CD4-positive, alpha-beta T cell (primary cell): ENCODE data around the gene CCDC60. TPM values are rescaled to one million over a fixed set of nuclear protein-coding genes. Genes with fewer than 3 reads are reported as not detected.

Experiments
- ATAC-seq: fragments of 200-7000 bp; cut with Tn5 transposase; one replicate; pipeline ENCODE4 v1.10.0; 2022; ENCODE audit warnings: mild to moderate bottlenecking; ENCODE audit not compliant: poor library complexity
- CTCF ChIA-PET: fragments of 350-600 bp; sonication (Branson Sonifier 250); formaldehyde crosslinking; loops from one replicate; lab custom pipeline; 2021; ENCODE audit warnings: antibody characterized with exemption, inconsistent platforms; lab: Charles Lee
- POLR2A ChIA-PET: fragments of 350-600 bp; sonication (Branson Sonifier 250); formaldehyde crosslinking; loops from one replicate; lab custom pipeline; 2021; ENCODE audit warnings: antibody characterized with exemption, inconsistent platforms; lab: Charles Lee
- DNase-seq, 14 experiments: peaks; one replicate each; pipeline ENCODE4 v3.0.0-alpha.2; 2013 to 2020; ENCODE audit warnings: mixed read lengths in 2 of 14
- H3K27ac ChIP-seq, 2 donors: one replicate each; pipeline versions ENCODE4 v1.5.1 to v1.7.0; 2013; ENCODE audit warnings: low read length in 2 of 2, low read depth in 1 of 2, mild to moderate bottlenecking in 1 of 2
- H3K27me3 ChIP-seq, 2 experiments: 1 replicate in 1 of 2; 2 replicates in 1 of 2; pipeline versions ENCODE4 v1.6.1 to v1.7.0; 2013; ENCODE audit warnings: low read length in 2 of 2, control low read depth in 1 of 2, mild to moderate bottlenecking in 1 of 2, moderate library complexity in 1 of 2; ENCODE audit not compliant: insufficient read depth in 2 of 2, control insufficient read depth in 1 of 2
- H3K36me3 ChIP-seq: one replicate; pipeline ENCODE4 v1.6.1; 2013; ENCODE audit warnings: low read length, control low read depth; ENCODE audit not compliant: insufficient read depth
- H3K4me1 ChIP-seq: one replicate; pipeline ENCODE4 v1.6.1; 2013; ENCODE audit warnings: low read length, control low read depth; ENCODE audit not compliant: insufficient read depth
- H3K4me3 ChIP-seq: one replicate; pipeline ENCODE4 v1.5.1; 2013; ENCODE audit warnings: mild to moderate bottlenecking, low read length, moderate library complexity
- H3K9me3 ChIP-seq, 2 experiments: 1 replicate in 1 of 2; 2 replicates in 1 of 2; pipeline versions ENCODE4 v1.6.1 to v1.7.0; 2013; ENCODE audit warnings: low read length in 2 of 2, mild to moderate bottlenecking in 2 of 2, control low read depth in 1 of 2, moderate library complexity in 1 of 2; ENCODE audit not compliant: control insufficient read depth in 1 of 2, insufficient read depth in 1 of 2
- H3K27ac Mint-ChIP-seq: one replicate; pipeline ENCODE4 v1.8.0; 2020; ENCODE audit warnings: mixed read lengths
- H3K27me3 Mint-ChIP-seq: one replicate; pipeline ENCODE4 v1.8.0; 2021; ENCODE audit warnings: mixed read lengths
- H3K36me3 Mint-ChIP-seq: one replicate; pipeline ENCODE4 v1.8.0; 2021; ENCODE audit warnings: low read depth, mixed read lengths
- H3K4me1 Mint-ChIP-seq: one replicate; pipeline ENCODE4 v1.8.0; 2021; ENCODE audit warnings: low read depth, mixed read lengths
- H3K4me3 Mint-ChIP-seq: one replicate; pipeline ENCODE4 v1.8.0; 2020; ENCODE audit warnings: mild to moderate bottlenecking, mixed read lengths
- H3K9me3 Mint-ChIP-seq: one replicate; pipeline ENCODE4 v1.8.0; 2020; ENCODE audit warnings: mixed read lengths
- intact Hi-C, 2 experiments: fragments of 100-400 bp; cut with DNase I in 1 of 2; cut with micrococcal nuclease in 1 of 2; formaldehyde crosslinking; loops; one replicate each; pipeline versions ENCODE4 v1.15.1 to v1.9.0; 2023 to 2025; cut with DNase I, micrococcal nuclease
- total RNA-seq, 174 experiments: library from RNA in 2 of 174; stranded (reverse) in 2 of 174; gene quantifications; one replicate each; pipeline ENCODE4 v1.2.3 and lab custom pipeline; 2021 to 2026
- TF ChIP-seq, protein P1 (sequence below): fragments of 200-600 bp; IDR thresholded peaks from one replicate; pipeline ENCODE4 v1.8.0; 2022; ENCODE audit warnings: antibody characterized with exemption, mild to moderate bottlenecking

CCDC60 gene
- total RNA-seq, 2 experiments from 2014 or later, result not detected

DNA sequence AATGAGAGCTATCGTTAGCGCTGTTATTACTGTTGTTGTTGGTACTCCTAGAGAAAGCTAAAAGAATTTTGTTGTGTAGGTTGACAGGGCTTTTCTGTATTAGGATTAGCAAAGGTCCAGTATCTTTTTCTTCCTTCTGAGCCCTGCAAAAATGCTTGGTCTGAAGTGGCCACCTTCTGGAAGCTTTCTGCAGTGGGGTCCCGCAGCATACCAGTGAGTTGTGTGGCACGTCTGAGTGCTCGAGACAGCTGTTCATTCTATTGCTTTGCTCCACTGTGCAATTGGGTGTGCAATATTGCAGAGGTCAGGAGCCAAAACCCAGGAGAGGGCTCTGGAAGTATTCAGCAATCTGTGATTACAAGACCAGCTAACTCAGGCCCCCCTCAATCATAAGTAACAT, 57.1 kb downstream of the CCDC60 start:
- DNase-seq (no peak), ATAC-seq (no peak)
- H3K36me3 Mint-ChIP-seq, result no peaks in the 10 kb centered on the region
- Histone ChIP-seq H3K4me1 (no peaks in the 10 kb centered on the region), H3K36me3 (no peaks in the 10 kb centered on the region), H3K27me3 (peaks cover 0 to 7% of the 10 kb centered on the region in 2 experiments), H3K4me3 (no peak overlapping the region), H3K9me3 (no peaks in the 10 kb centered on the region), H3K27ac (no peak overlapping the region)
- TF ChIP-seq, protein P1, sequence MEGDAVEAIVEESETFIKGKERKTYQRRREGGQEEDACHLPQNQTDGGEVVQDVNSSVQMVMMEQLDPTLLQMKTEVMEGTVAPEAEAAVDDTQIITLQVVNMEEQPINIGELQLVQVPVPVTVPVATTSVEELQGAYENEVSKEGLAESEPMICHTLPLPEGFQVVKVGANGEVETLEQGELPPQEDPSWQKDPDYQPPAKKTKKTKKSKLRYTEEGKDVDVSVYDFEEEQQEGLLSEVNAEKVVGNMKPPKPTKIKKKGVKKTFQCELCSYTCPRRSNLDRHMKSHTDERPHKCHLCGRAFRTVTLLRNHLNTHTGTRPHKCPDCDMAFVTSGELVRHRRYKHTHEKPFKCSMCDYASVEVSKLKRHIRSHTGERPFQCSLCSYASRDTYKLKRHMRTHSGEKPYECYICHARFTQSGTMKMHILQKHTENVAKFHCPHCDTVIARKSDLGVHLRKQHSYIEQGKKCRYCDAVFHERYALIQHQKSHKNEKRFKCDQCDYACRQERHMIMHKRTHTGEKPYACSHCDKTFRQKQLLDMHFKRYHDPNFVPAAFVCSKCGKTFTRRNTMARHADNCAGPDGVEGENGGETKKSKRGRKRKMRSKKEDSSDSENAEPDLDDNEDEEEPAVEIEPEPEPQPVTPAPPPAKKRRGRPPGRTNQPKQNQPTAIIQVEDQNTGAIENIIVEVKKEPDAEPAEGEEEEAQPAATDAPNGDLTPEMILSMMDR, result no peak
- peaks cover 11% of the 10 kb centered on the region for H3K27me3 Mint-ChIP-seq
- POLR2A ChIA-PET, result no interaction called here
- H3K4me1 Mint-ChIP-seq, result no peaks in the 10 kb centered on the region
- H3K4me3 Mint-ChIP-seq, result no peak overlapping the region
- intact Hi-C loops, result no loop called here
- CTCF ChIA-PET, result no interaction called here
- no peak overlapping the region for H3K27ac Mint-ChIP-seq
- H3K9me3 Mint-ChIP-seq, result no peaks in the 10 kb centered on the region

DNA sequence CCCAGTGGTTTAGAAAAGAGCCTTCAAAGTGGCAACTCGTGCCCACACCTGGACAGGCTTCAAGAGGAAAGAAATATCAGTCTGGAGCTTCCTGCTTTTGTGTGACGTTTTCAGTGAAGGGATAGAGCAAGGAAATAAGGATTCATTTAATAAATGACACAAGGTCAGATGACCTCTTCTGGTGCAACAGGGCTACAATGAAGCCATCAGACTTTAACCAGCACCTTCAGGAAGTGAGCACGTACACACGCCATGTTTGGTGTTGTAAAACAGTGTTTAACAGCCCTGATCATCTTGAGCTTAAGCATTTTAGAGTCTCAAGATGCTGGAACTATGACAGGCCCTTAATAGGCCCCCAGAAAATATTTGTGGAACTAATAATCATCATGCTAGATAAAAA, 59.1 kb downstream of the CCDC60 start:
- intact Hi-C loops, result no loop called here
- ChIA-PET CTCF (no interaction called here), POLR2A (no interaction called here)
- Histone ChIP-seq H3K36me3 (no peaks in the 10 kb centered on the region), H3K4me3 (no peak overlapping the region), H3K27me3 (peaks cover 0 to 7% of the 10 kb centered on the region in 2 experiments), H3K27ac (no peak overlapping the region), H3K4me1 (no peaks in the 10 kb centered on the region), H3K9me3 (no peaks in the 10 kb centered on the region)
- H3K9me3 Mint-ChIP-seq, result no peaks in the 10 kb centered on the region
- peaks cover 11% of the 10 kb centered on the region for H3K27me3 Mint-ChIP-seq
- no peaks in the 10 kb centered on the region for H3K4me1 Mint-ChIP-seq
- no peak overlapping the region for H3K27ac Mint-ChIP-seq
- no peaks in the 10 kb centered on the region for H3K36me3 Mint-ChIP-seq
- TF ChIP-seq, protein P1, result no peak
- DNase-seq (no peak), ATAC-seq (no peak)
- H3K4me3 Mint-ChIP-seq, result no peak overlapping the region

DNA sequence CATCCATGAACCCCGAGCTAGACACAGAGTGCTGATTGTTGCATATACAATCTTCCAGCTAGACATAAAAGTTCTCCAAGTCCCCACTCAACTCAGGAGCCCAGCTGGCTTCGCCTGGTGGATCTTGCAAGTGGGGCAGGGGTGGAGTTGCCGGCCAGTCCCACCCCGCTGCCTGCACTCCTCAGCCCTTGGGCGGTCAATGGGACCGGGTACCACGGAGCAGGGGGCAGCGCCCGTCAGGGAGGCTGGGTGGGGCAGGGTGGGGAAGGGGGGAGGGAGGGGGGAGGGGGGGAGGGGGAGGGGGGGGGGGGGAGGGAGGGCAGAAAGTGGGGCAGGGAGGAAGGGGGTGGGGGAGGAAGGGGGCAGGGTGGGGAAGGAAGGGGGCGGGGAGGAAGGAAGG, 63.0 kb downstream of the CCDC60 start:
- Histone ChIP-seq H3K4me3 (no peak overlapping the region), H3K27ac (no peak overlapping the region), H3K9me3 (no peaks in the 10 kb centered on the region), H3K27me3 (peaks cover 0 to 3% of the 10 kb centered on the region in 2 experiments), H3K36me3 (no peaks in the 10 kb centered on the region), H3K4me1 (no peaks in the 10 kb centered on the region)
- ChIA-PET CTCF (no interaction called here), POLR2A (no interaction called here)
- no peaks in the 10 kb centered on the region for H3K9me3 Mint-ChIP-seq
- no peaks in the 10 kb centered on the region for H3K36me3 Mint-ChIP-seq
- H3K27me3 Mint-ChIP-seq, result peaks cover 8% of the 10 kb centered on the region
- TF ChIP-seq, protein P1, result no peak
- no peak overlapping the region for H3K4me3 Mint-ChIP-seq
- intact Hi-C loops, result no loop called here
- ATAC-seq, result no peak
- no peak overlapping the region for H3K27ac Mint-ChIP-seq
- no peaks in the 10 kb centered on the region for H3K4me1 Mint-ChIP-seq
- DNase-seq, result no peak
